ENCODE data around the gene FBN1.

DNA sequence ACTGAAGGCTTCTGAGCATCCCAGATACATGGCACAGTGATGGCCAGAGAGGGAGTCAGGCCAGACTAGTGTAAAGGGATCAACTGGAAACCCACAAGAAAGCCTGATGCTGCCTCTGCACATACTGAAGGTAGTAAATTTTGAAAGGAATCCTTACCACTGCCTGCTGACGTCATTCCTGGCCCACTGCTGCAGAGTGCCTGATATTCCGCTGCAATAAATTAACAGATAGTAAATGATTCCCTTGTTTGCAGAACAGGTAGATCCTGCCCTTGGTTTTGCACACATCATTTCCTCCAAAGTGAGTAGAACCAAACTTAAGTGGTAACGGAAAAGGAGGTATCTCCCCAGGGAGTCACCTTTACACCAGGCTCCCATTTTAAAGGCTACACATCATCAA is 146.7 kb downstream of the FBN1 start:
- TF ChIP-seq POLR2A (IDR thresholded peaks at IDR 0.05; ENCODE audit: low read length), result no peak
- no peak for TF ChIP-seq GATA1 (IDR thresholded peaks at IDR 0.05; ENCODE audit: low read depth, low read length)
